Epidermal melanocyte (primary cell): ENCODE results near the gene XIRP2.
A peak's percentile ranks its signal among the peaks of the same experiment; 100 is the strongest.

ENCODE experiments used
- DNase-seq: peaks from one replicate; pipeline ENCODE4 v3.0.0; 2011; ENCODE audit warnings: low spot score; ENCODE audit not compliant: insufficient read length

XIRP2 gene

DNA sequence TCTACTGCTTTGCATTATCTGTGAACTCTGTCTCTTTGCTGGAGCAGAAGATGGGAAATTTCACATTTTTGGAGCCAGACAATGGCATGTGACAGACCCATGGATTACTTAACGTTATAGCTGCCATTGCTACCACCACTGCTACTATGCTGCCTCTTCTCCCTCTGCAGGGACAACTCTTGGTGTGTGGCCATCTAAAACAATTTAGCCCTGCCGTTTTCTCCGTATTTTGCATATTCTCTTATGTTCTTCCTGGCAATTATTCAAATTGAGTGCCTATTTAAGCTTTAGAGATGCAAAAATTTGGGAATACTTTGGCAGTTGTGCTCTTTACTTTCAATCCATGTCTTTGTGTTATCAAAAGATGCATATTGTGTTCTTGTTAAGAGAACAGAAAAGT is 386.8 kb downstream of the XIRP2 start:
- no peak for DNase-seq

DNA sequence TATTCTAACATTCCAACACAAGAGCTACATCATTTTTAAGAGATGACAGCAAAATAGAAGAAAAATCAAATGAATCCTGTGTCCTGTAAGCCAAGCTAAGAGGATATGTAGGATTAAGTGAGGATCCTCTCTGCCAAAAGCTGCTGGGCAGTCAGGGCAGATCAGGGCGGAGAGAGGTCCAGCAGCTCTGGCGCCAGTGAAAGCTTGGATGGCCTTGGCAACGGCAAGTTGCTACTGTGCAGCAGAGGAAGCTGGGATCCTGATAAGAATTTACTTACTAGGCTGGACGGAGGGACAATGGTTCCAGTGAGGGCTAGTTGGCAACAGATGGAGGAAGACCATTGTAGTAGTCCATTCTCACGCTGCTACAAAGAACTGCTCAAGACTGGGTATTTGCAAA is 391.5 kb downstream of the XIRP2 start:
- DNase-seq = no peak

DNA sequence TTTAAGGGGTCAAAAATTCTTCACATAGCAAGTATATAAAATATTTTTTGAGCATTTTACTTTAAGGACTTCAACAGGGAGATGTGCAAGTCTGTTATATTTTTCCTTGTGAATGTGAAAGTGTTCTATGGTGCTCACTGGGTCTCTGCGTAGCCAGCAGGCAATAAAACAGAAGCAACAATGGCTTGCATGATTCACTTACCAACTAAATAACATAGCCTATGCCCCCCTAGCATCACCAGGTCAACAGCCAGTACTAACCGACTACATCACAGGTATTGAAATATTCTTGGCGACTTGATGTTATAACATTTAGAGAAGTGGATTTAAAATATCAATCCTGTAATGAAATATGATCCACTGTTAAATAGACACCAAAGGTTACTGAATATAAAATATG is 398.9 kb downstream of the XIRP2 start:
- no peak for DNase-seq

DNA sequence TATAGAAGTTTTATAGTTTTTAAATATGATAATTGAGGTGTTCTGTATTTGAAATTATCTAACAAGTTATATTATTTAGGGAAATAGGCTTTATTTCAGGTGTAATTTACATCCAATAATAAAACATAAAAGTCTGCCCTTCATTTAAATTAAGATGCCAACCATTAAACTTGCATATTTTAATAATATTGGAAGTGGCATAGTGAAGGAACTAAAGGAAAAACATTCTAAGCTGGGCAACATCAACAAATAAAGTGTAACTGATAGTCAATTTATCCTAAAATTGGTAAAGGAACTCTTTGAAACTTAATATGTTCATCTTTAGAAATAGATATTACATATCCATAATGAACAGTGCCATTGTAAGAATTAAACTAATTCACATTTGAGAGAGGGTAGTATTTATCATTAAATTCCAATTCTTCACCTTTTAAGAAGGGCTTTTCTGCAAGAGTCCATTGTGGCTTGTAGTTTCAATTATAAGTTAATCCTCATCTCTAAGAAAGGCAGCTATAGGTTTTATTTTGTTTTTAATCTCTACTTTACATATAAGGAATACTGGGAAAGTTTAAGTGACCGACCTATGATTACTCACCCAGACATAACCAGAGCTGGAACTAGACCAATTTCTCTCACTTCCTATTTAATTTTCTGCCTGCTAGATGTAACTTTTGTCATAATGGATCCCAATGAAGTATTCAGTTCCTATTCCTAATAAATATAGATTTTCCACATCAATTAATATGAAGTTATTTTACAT is 401.6 kb downstream of the XIRP2 start:
- no peak for DNase-seq

DNA sequence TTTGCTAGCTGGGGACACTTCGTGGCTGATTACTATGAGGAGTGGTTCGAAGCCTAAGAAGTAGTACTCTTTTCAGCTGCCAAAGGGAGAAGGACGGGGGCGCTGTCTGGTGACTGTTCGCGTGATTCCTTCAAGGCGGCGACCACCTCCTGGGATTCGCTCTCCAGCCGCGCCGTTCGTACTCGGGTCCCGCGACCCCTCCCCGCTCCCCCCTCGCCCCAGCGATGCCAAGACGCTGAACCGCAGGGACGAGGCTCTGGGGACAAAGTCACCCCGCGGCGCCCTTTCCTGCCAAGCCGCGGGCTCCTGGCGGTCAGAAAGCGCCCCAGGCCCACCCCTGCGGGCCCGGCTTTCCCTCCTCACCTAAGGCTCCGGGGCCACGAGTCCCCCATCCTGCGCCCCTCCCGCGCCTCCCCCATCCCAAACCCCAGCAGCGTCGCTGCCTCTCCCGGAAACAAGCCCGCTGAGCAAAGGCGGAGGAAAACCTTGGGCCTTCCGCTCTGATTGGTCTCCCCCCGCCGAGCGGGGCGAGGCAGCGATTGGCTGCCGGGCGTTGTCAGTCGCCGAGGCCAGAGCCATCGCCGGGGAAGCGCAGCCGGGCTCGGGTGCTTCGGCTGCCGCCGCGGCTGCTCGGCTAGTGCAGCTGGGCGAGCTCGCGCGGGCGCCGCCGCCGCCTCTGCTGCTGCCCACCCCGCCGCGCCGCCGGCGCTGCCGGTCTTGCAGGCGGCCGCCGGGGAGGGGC is 404.3 kb downstream of the XIRP2 start, which contains the start of gene B3GALT1:
B3GALT1 (plus strand) TSS at position 572 of the 742 bp plus-strand sequence.
- DNase-seq = peak; percentile 91

DNA sequence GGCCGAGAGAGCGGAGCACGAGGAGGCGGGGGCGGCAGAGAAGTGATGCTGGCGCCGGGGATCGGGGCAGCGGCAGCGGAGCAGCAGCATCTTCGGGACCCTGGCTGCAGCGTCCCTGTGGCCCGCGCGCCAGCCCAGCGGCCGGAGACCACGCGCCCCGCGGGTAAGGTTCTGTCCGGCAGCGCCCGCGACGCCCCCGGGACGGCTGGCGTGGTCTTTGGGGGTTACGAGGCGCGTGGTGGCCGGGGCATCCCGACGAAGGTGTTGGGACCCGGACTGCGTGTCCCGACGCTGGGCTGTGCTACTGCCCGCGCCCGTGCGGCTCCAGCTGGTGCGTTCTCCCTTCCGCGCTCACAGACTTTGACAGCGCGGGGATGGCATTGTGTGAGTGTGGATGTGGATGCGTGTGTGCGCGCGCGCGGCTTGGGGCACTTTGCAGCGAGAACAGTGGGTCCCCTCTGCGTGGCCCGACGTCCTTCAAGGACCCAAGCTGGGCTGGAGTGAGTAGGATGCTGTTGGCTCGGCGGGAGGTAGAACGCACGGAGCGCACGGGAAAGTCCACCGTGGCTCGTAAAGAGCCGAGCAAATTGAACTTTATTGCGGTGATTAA is 405.0 kb downstream of the XIRP2 start:
- DNase-seq = no peak

DNA sequence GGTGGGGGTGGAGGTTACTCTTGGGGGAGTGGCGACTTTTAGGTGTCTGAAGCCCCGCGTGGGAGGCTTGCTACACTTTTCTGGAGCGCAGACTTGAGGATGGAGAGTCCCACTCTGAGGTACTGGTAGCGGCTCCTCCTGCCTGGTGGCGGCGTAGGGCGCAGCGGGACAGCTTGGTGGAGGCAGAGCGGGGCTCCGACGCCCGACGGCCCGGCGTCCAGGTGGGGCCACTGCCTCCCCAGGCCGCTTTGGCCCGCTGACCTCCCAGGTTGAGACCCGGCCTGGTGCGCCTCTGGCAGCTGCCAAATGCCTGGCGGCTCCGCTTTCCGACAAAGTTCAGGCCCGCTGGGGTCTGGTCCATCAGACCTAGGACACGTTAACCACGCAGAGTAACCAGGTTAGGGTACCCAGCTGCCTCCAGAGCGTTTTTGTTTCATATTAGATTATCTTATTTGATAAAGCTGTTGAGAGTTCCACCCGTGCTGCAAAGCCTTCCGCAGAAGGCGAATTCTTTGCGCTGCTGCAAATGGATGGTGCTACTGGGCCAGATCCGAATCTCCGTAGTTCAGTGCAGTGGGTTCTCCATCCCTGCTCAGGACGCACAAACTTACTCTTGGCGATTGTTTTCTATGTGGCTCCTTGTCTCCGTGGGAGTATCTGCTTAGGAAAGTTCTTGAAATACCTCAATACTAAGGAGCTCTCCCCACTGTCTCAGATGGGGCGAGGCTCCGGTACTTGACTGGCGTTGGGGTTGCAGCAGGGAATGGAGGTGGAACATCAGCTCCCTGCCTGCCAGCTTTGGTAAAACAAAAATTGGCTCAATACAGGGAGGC is 405.9 kb downstream of the XIRP2 start:
- no peak for DNase-seq

DNA sequence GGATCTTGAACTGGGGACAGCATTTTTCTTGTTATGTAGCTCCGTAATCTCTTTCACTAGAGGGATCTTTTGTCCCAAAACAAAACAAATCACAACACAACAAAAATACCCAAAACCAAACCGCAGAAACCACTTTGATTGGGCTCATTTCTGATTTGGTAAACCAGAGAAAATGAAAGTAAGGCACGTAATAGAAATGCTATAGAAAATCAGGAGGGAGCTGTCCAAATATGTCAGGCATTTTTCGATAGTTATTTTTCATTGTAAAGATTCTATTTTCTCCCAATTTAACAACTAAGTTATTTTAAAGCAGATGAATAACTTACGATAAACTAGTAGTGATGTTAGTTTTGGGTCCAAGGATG is 406.5 kb downstream of the XIRP2 start:
- DNase-seq = no peak

DNA sequence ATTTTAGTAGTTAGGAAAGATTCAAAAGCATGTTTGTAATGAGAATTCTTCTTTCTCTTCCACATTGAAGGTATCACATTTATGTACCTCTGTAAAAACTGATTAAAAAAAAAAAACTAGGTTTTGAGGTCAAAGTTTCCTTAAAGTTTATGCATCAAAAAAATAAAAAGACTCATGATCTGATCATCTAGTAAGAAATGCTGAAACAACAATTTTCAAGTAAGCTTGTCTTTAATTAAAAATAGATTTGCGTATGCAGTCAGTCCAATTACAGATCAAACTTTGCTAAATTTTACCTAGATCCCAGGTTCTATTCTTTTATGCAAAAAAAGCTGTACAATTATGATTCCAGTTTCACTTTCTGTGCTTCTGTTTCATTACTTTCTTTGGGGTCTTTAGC is 409.0 kb downstream of the XIRP2 start:
- no peak for DNase-seq

DNA sequence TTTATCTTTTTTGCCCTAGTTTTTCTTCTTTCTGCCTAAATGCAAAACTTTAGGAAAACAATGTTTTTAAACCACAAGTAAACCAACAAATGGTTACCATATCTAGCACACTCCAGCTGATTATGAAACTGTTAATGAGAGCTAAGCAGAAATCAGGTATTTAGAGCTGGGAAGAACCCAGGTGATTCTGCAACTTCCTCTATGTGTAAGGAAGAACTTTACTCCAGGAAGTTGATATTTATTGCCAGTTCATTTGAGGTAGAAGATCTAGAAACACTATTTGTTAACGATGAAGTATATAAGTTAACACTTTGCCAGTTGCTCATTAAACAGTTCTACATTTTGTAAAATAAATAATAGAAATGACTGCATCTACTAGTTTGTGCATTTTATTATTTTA is 409.7 kb downstream of the XIRP2 start:
- no peak for DNase-seq
